T-helper 2 cell (primary cell): ENCODE data around the gene WEE1.
"Not testable (repeated sequence)": the region's sequence is repeated elsewhere in the genome, so short reads cannot be mapped to it uniquely, and the experiment has no call there.

ENCODE experiments used
- DNase-seq, 5 experiments: peaks; one replicate each; pipeline versions ENCODE4 v3.0.0 to v3.0.0-alpha.2; 2012 to 2022
- total RNA-seq, 2 donors: gene quantifications; one replicate each; lab custom pipeline; 2026; lab: John Stamatoyannopoulos, UW

The WEE1 gene
- total RNA-seq, result 63.4 to 72.3 reads per million in 2 donors

- peak; percentile 92 to 98 (median 95) for DNase-seq
These were observed at the start of gene WEE1 for GRCh38 chr11:9573052-9573774. Gene WEE1 (plus strand): TSS chr11:9573670. CDS start chr11:9573934, 264 bp downstream.

- no peak for DNase-seq
These were observed 49.5 kb upstream of the WEE1 start for GRCh38 chr11:9524001-9524400.

- DNase-seq, result no peak
These were observed 48.4 kb upstream of the WEE1 start for GRCh38 chr11:9525116-9525515.

- DNase-seq, result no peak
These were observed 45.9 kb upstream of the WEE1 start for GRCh38 chr11:9527481-9528135.

- no peak for DNase-seq
These were observed 45.4 kb upstream of the WEE1 start for GRCh38 chr11:9528136-9528501.

- DNase-seq, result peak in 1 of 5 experiments; percentile 63
These were observed 44.7 kb upstream of the WEE1 start for GRCh38 chr11:9528573-9529333.

- no peak for DNase-seq
These were observed 44.2 kb upstream of the WEE1 start for GRCh38 chr11:9529334-9529650.

- DNase-seq, result no peak
These were observed 43.3 kb upstream of the WEE1 start for GRCh38 chr11:9530020-9530621.

- DNase-seq, result no peak
These were observed 42.4 kb upstream of the WEE1 start for GRCh38 chr11:9530901-9531625.

GRCh38 chr11:9533058-9533457, 40.4 kb upstream of the WEE1 start:
- no peak for DNase-seq

GRCh38 chr11:9533736-9534473, 39.6 kb upstream of the WEE1 start:
- DNase-seq, result no peak

GRCh38 chr11:9535189-9535781, 38.2 kb upstream of the WEE1 start:
- DNase-seq, result peak; percentile 49 to 72 (median 71)

- no peak for DNase-seq
These were observed 34.9 kb upstream of the WEE1 start for GRCh38 chr11:9538548-9538947.

GRCh38 chr11:9549216-9549615, 24.3 kb upstream of the WEE1 start:
- not testable (repeated sequence) for DNase-seq

- no peak for DNase-seq
These were observed 23.3 kb upstream of the WEE1 start for GRCh38 chr11:9550191-9550628.

- no peak for DNase-seq
These were observed 12.0 kb upstream of the WEE1 start for GRCh38 chr11:9561279-9561982.

GRCh38 chr11:9562716-9563115, 10.8 kb upstream of the WEE1 start:
- DNase-seq, result peak in 1 of 5 experiments; percentile 83

GRCh38 chr11:9563196-9563730, 10.2 kb upstream of the WEE1 start:
- no peak for DNase-seq

- DNase-seq, result peak in 2 of 5 experiments; percentile 27 to 97
These were observed 7.5 kb upstream of the WEE1 start for GRCh38 chr11:9565822-9566560.
